ENCODE data around the gene SLC41A3. TPM values are rescaled to one million over a fixed set of nuclear protein-coding genes. Genes with fewer than 3 reads are reported as not detected.
"Not testable (repeated sequence)": the region's sequence is repeated elsewhere in the genome, so short reads cannot be mapped to it uniquely, and the experiment has no call there.

The SLC41A3 gene
- total RNA-seq, 1 experiment from 2014 or later = 35.5 TPM

- no peak for DNase-seq
- no peak overlapping the region for H3K18ac ChIP-seq (ENCODE audit: insufficient read length, low read depth, low read length)
- H2BK5ac ChIP-seq (ENCODE audit: insufficient read length, low read length) = no peak overlapping the region
- H4K8ac ChIP-seq (replicated peaks; ENCODE audit: insufficient read length, low read depth, low read length) = no peak overlapping the region
- Mint-ChIP-seq H3K27ac (no peak overlapping the region), H3K4me3 (no peak overlapping the region), H3K9me3 (no peaks in the 10 kb centered on the region), H3K4me1 (peaks cover 0 to 19% of the 10 kb centered on the region in 2 experiments; a peak in 3 of 4 replicates), H3K27me3 (ENCODE audit: low read depth) (no peaks in the 10 kb centered on the region), H3K36me3 (ENCODE audit: insufficient read depth in 1 of 3, low read depth in 3 of 3) (peaks cover 3 to 10% (median 8%) of the 10 kb centered on the region in 3 experiments)
- H4K20me1 ChIP-seq (ENCODE audit: control insufficient read depth, insufficient read depth, insufficient read length) = no peaks in the 10 kb centered on the region
- no peak overlapping the region for H2BK120ac ChIP-seq (ENCODE audit: low read depth, low read length, poor library complexity, severe bottlenecking)
- no peak overlapping the region for H4K5ac ChIP-seq (ENCODE audit: insufficient read length, low read depth, low read length)
- no peak overlapping the region for H3K9ac ChIP-seq (ENCODE audit: extremely low read depth, insufficient read length, low read length)
- H2AFZ ChIP-seq (ENCODE audit: low read length) = no peak overlapping the region
- TF ChIP-seq CTCF (conservative IDR thresholded peaks at IDR 0.05) = no peak
- no peak overlapping the region for H2BK12ac ChIP-seq (ENCODE audit: insufficient read length, low read depth, low read length)
- H3K4ac ChIP-seq (ENCODE audit: low read depth, low read length) = no peak overlapping the region
- no peak overlapping the region for H3K27ac ChIP-seq (ENCODE audit: insufficient read length, low read depth, low read length)
- H3K4me1 ChIP-seq (ENCODE audit: insufficient read depth, low read length) = no peaks in the 10 kb centered on the region
- H2BK20ac ChIP-seq (ENCODE audit: low read depth, low read length, poor library complexity, severe bottlenecking) = no peak overlapping the region
- no peaks in the 10 kb centered on the region; the same call in 1 of the 2 replicates for H3K27me3 ChIP-seq (ENCODE audit: insufficient read depth, low read length)
- no peak overlapping the region for H3K56ac ChIP-seq (ENCODE audit: insufficient read length, low read depth, low read length)
- no peak overlapping the region for H3K4me2 ChIP-seq (ENCODE audit: insufficient read depth, insufficient read length, low read length)
- H3K9me3 ChIP-seq (ENCODE audit: control insufficient read depth, low read depth, low read length) = no peaks in the 10 kb centered on the region
- H3K23me2 ChIP-seq (ENCODE audit: insufficient read length, low read depth, low read length, poor library complexity, severe bottlenecking) = no peaks in the 10 kb centered on the region
- no peak overlapping the region for H3K14ac ChIP-seq (ENCODE audit: insufficient read depth, low read length)
- H4K91ac ChIP-seq (ENCODE audit: insufficient read length, low read depth, low read length) = no peak overlapping the region
- no peak overlapping the region for H2AK5ac ChIP-seq (ENCODE audit: insufficient read length, low read length)
- no peak overlapping the region for H3K23ac ChIP-seq (ENCODE audit: insufficient read length, low read depth, low read length)
- H3K79me2 ChIP-seq (ENCODE audit: insufficient read depth, low read length) = no peaks in the 10 kb centered on the region
- no CpG with 5 or more reads among the region's 8 CpGs for WGBS (ENCODE audit: extremely low coverage, insufficient read length, low lambda C conversion rate)
- H3K79me1 ChIP-seq (ENCODE audit: insufficient read depth, low read depth, low read length, poor library complexity, severe bottlenecking) = no peaks in the 10 kb centered on the region
- no peak overlapping the region for H3T11ph ChIP-seq (ENCODE audit: low read length)
- no peak overlapping the region for H2BK15ac ChIP-seq (ENCODE audit: low read depth, low read length)
Observed at GRCh38 chr3:126067959-126068358, 16.0 kb downstream of the SLC41A3 start.

- H3K23me2 ChIP-seq (ENCODE audit: insufficient read length, low read depth, low read length, poor library complexity, severe bottlenecking); H3K27ac ChIP-seq (ENCODE audit: insufficient read length, low read depth, low read length); H2BK15ac ChIP-seq (ENCODE audit: low read depth, low read length); H2AFZ ChIP-seq (ENCODE audit: low read length); H3K4me1 ChIP-seq (ENCODE audit: insufficient read depth, low read length); H2BK20ac ChIP-seq (ENCODE audit: low read depth, low read length, poor library complexity, severe bottlenecking); H3K4ac ChIP-seq (ENCODE audit: low read depth, low read length); H3K27me3 Mint-ChIP-seq (ENCODE audit: low read depth); H3K56ac ChIP-seq (ENCODE audit: insufficient read length, low read depth, low read length); H3K36me3 Mint-ChIP-seq (ENCODE audit: insufficient read depth in 1 of 3, low read depth in 3 of 3); H3K27me3 ChIP-seq (ENCODE audit: insufficient read depth, low read length); H3K79me1 ChIP-seq (ENCODE audit: insufficient read depth, low read depth, low read length, poor library complexity, severe bottlenecking); H2BK120ac ChIP-seq (ENCODE audit: low read depth, low read length, poor library complexity, severe bottlenecking); H3K4me2 ChIP-seq (ENCODE audit: insufficient read depth, insufficient read length, low read length); H3K18ac ChIP-seq (ENCODE audit: insufficient read length, low read depth, low read length); H3T11ph ChIP-seq (ENCODE audit: low read length); H3K27ac Mint-ChIP-seq; H4K91ac ChIP-seq (ENCODE audit: insufficient read length, low read depth, low read length); H3K9me3 Mint-ChIP-seq; H3K79me2 ChIP-seq (ENCODE audit: insufficient read depth, low read length); H3K4me3 Mint-ChIP-seq; H3K23ac ChIP-seq (ENCODE audit: insufficient read length, low read depth, low read length); H4K20me1 ChIP-seq (ENCODE audit: control insufficient read depth, insufficient read depth, insufficient read length); H2AK5ac ChIP-seq (ENCODE audit: insufficient read length, low read length); H3K14ac ChIP-seq (ENCODE audit: insufficient read depth, low read length); H2BK12ac ChIP-seq (ENCODE audit: insufficient read length, low read depth, low read length); H3K9me3 ChIP-seq (ENCODE audit: control insufficient read depth, low read depth, low read length); DNase-seq; H2BK5ac ChIP-seq (ENCODE audit: insufficient read length, low read length); H3K9ac ChIP-seq (ENCODE audit: extremely low read depth, insufficient read length, low read length); H4K8ac ChIP-seq (replicated peaks; ENCODE audit: insufficient read length, low read depth, low read length); H4K5ac ChIP-seq (ENCODE audit: insufficient read length, low read depth, low read length): not testable (repeated sequence)
- H3K4me1 Mint-ChIP-seq = peaks cover 0 to 19% of the 10 kb centered on the region in 2 experiments; a peak in 3 of 4 replicates
- no CpG with 5 or more reads among the region's 6 CpGs for WGBS (ENCODE audit: extremely low coverage, insufficient read length, low lambda C conversion rate)
Observed at GRCh38 chr3:126066676-126067075, 17.2 kb downstream of the SLC41A3 start.
